Panc1 (cell line): ENCODE results near the gene UBFD1. TPM values are rescaled to one million over a fixed set of nuclear protein-coding genes. Genes with fewer than 3 reads are reported as not detected.

Experiments
- ATAC-seq: fragments of 200-7000 bp; cut with Tn5 transposase; 2 replicates; pipeline ENCODE4 v1.9.1; 2020; ENCODE audit warnings: mild to moderate bottlenecking, moderate library complexity
- BruUV-seq: library from RNA; stranded (reverse); fragments of 400-500 nt; replicated peaks from 2 replicates; lab custom pipeline; 2021; lab: Mats Ljungman, UMichigan
- CTCF ChIA-PET: fragments of 300-600 bp; sonication (Branson Sonifier 250); formaldehyde crosslinking; loops from one replicate; lab custom pipeline; 2022; ENCODE audit warnings: antibody characterized with exemption; lab: Charles Lee
- POLR2A ChIA-PET: fragments of 300-600 bp; sonication (Branson Sonifier 250); formaldehyde crosslinking; loops from one replicate; lab custom pipeline; 2022; ENCODE audit warnings: antibody characterized with exemption; lab: Charles Lee
- DNase-seq: peaks from one replicate; pipeline ENCODE4 v3.0.0-alpha.2; 2010; ENCODE audit warnings: low read depth, low spot score
- H3K27ac ChIP-seq: 2 replicates; pipeline ENCODE4 v1.5.1; 2011; ENCODE audit warnings: mild to moderate bottlenecking, low read length, inconsistent platforms
- H3K27me3 ChIP-seq: fragments of 200-500 bp; sonication (Bioruptor generic); 2 replicates; pipeline ENCODE4 v1.6.0; 2014; ENCODE audit warnings: low read length, inconsistent platforms; ENCODE audit not compliant: control insufficient read depth, insufficient read depth
- H3K36me3 ChIP-seq: fragments of 200-500 bp; sonication (Bioruptor generic); 2 replicates; pipeline ENCODE4 v1.5.1; 2014; ENCODE audit warnings: inconsistent platforms, mild to moderate bottlenecking, low read length, moderate library complexity; ENCODE audit not compliant: control insufficient read depth, insufficient read depth
- H3K4me1 ChIP-seq: 2 replicates; pipeline ENCODE4 v1.5.1; 2011; ENCODE audit warnings: inconsistent platforms, mild to moderate bottlenecking, low read length, moderate library complexity; ENCODE audit not compliant: control insufficient read depth, insufficient read depth
- H3K4me3 ChIP-seq, 2 experiments: 2 replicates each; pipeline ENCODE4 v1.5.1; 2011 to 2012; ENCODE audit warnings: low read depth in 2 of 2, low read length in 2 of 2, mild to moderate bottlenecking in 2 of 2, inconsistent platforms in 1 of 2, moderate library complexity in 1 of 2
- H3K9me3 ChIP-seq: fragments of 200-500 bp; sonication (Bioruptor generic); 2 replicates; pipeline ENCODE4 v1.5.1; 2014; ENCODE audit warnings: low read depth, mild to moderate bottlenecking, inconsistent platforms, low read length, moderate library complexity; ENCODE audit not compliant: control insufficient read depth, insufficient read depth
- POLR2AphosphoS5 ChIP-seq: IDR thresholded peaks from 2 replicates; pipeline ENCODE4 v1.6.1; 2012; ENCODE audit warnings: mild to moderate bottlenecking, low read depth, low read length, moderate library complexity
- SIN3A ChIP-seq: IDR thresholded peaks from 2 replicates; pipeline ENCODE4 v1.6.1; 2012; ENCODE audit warnings: low read depth, mild to moderate bottlenecking, low read length, moderate library complexity, borderline replicate concordance; ENCODE audit not compliant: insufficient read depth
- TCF7L2 ChIP-seq: IDR thresholded peaks from 2 replicates; pipeline ENCODE4 v1.6.1; 2011; ENCODE audit warnings: mild to moderate bottlenecking, low read depth, low read length, inconsistent platforms
- in situ Hi-C: cut with HindIII; loops from 2 replicates; pipeline ENCODE4 v1.10.0; 2016; ENCODE audit warnings: low sequenced_read_pairs, low pct_unique_long_range_greater_than_20kb
- intact Hi-C: fragments of 100-400 bp; cut with micrococcal nuclease; formaldehyde crosslinking; loops from one replicate; pipeline ENCODE4 v1.10.0; 2022; ENCODE audit not compliant: unreplicated experiment
- total RNA-seq: library from RNA; stranded (reverse); gene quantifications from one replicate; pipeline ENCODE4 v1.2.1, GENCODE V29; 2021; ENCODE audit not compliant: unreplicated experiment
- TF ChIP-seq, protein P1 (sequence below), 2 experiments: IDR thresholded peaks; 2 replicates each; pipeline ENCODE4 v1.6.1; 2011 to 2012; ENCODE audit warnings: low read depth in 2 of 2, control low read depth in 1 of 2, low read length in 1 of 2, mild to moderate bottlenecking in 1 of 2, moderate library complexity in 1 of 2; ENCODE audit not compliant: insufficient read depth in 1 of 2
- TF ChIP-seq, protein P2 (sequence below): fragments of 450-650 bp; IDR thresholded peaks from 2 replicates; pipeline ENCODE4 v1.5.1; 2017; ENCODE audit warnings: mild to moderate bottlenecking

The UBFD1 gene
- total RNA-seq, 1 experiment from 2014 or later = 102 TPM

DNA sequence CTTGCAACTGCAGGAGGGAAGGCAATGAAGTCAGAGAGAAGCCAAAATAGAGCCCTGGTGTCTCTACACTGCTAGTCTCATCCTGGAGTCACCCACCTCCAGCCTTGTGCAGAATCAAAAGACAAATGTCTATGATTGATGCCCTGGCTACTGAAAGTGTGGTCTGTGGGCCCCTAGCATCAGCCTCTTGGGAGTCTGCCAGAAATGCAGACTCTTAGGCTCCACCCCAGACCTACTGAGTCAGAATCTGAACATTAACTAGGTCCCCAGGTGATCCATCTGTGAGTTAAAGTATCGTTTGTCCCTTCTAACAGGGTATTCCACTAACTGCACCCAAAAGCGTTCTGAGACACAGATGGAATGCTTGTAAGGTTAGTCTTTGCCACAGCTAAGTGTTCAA is 21.6 kb upstream of the UBFD1 start:
- peaks cover 17% of the 10 kb centered on the region for H3K36me3 ChIP-seq
- in situ Hi-C loops = no loop called here
- TF ChIP-seq, protein P1, sequence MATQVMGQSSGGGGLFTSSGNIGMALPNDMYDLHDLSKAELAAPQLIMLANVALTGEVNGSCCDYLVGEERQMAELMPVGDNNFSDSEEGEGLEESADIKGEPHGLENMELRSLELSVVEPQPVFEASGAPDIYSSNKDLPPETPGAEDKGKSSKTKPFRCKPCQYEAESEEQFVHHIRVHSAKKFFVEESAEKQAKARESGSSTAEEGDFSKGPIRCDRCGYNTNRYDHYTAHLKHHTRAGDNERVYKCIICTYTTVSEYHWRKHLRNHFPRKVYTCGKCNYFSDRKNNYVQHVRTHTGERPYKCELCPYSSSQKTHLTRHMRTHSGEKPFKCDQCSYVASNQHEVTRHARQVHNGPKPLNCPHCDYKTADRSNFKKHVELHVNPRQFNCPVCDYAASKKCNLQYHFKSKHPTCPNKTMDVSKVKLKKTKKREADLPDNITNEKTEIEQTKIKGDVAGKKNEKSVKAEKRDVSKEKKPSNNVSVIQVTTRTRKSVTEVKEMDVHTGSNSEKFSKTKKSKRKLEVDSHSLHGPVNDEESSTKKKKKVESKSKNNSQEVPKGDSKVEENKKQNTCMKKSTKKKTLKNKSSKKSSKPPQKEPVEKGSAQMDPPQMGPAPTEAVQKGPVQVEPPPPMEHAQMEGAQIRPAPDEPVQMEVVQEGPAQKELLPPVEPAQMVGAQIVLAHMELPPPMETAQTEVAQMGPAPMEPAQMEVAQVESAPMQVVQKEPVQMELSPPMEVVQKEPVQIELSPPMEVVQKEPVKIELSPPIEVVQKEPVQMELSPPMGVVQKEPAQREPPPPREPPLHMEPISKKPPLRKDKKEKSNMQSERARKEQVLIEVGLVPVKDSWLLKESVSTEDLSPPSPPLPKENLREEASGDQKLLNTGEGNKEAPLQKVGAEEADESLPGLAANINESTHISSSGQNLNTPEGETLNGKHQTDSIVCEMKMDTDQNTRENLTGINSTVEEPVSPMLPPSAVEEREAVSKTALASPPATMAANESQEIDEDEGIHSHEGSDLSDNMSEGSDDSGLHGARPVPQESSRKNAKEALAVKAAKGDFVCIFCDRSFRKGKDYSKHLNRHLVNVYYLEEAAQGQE (IDR thresholded peaks at IDR 0.05; ENCODE audit: insufficient read depth in 1 of 2, low read depth in 2 of 2, low read length in 1 of 2) = no peak
- TF ChIP-seq, protein P2, sequence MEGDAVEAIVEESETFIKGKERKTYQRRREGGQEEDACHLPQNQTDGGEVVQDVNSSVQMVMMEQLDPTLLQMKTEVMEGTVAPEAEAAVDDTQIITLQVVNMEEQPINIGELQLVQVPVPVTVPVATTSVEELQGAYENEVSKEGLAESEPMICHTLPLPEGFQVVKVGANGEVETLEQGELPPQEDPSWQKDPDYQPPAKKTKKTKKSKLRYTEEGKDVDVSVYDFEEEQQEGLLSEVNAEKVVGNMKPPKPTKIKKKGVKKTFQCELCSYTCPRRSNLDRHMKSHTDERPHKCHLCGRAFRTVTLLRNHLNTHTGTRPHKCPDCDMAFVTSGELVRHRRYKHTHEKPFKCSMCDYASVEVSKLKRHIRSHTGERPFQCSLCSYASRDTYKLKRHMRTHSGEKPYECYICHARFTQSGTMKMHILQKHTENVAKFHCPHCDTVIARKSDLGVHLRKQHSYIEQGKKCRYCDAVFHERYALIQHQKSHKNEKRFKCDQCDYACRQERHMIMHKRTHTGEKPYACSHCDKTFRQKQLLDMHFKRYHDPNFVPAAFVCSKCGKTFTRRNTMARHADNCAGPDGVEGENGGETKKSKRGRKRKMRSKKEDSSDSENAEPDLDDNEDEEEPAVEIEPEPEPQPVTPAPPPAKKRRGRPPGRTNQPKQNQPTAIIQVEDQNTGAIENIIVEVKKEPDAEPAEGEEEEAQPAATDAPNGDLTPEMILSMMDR = no peak
- no peak for TF ChIP-seq POLR2AphosphoS5
- no peak for TF ChIP-seq SIN3A
- no peak for TF ChIP-seq TCF7L2
- H3K27ac ChIP-seq = no peak overlapping the region
- intact Hi-C loops = no loop called here
- ChIA-PET CTCF (no interaction called here), POLR2A (no interaction called here)
- no peaks in the 10 kb centered on the region for H3K9me3 ChIP-seq
- H3K4me3 ChIP-seq = no peak overlapping the region
- no peaks in the 10 kb centered on the region for H3K27me3 ChIP-seq
- no TSS peak for BruUV-seq
- no peaks in the 10 kb centered on the region for H3K4me1 ChIP-seq
- no peak for DNase-seq
- no peak for ATAC-seq

DNA sequence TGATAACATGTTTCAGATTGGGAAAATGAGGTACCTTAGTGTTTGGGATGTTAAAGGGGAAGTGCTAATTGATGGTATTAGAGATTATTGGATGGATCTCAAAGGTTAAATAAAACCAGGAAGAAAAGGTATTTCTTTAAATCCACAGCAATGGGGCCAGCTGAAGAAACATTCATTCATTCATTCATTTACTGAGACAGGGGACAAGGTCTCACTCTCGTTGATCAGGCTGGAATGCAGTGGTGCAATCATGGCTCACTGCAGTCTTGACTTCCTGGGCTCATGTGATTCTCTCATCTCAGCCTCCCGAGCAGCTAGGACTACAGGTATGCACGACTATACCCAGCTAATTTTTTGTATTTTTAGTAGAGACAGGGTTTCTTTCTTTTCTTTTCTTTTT is 20.1 kb upstream of the UBFD1 start:
- CTCF ChIA-PET = no interaction called here
- TF ChIP-seq TCF7L2 (no peak), POLR2AphosphoS5 (no peak)
- TF ChIP-seq, protein P2 = no peak
- TF ChIP-seq, protein P1 (IDR thresholded peaks at IDR 0.05; ENCODE audit: insufficient read depth in 1 of 2, low read depth in 2 of 2, low read length in 1 of 2) = no peak
- no peak overlapping the region for H3K27ac ChIP-seq
- no peak overlapping the region for H3K4me3 ChIP-seq
- POLR2A ChIA-PET = no interaction called here
- DNase-seq (no peak), ATAC-seq (no peak)
- peaks cover 12% of the 10 kb centered on the region for H3K36me3 ChIP-seq
- in situ Hi-C loops = no loop called here
- H3K9me3 ChIP-seq = no peaks in the 10 kb centered on the region
- H3K4me1 ChIP-seq = no peaks in the 10 kb centered on the region
- BruUV-seq = no TSS peak
- H3K27me3 ChIP-seq = no peaks in the 10 kb centered on the region
- intact Hi-C loops = no loop called here
